RWPE2 (cell line): ENCODE results near the gene PTPRN2.

ENCODE experiments used
- ATAC-seq: fragments of 200-7000 bp; cut with Tn5 transposase; 3 replicates; pipeline ENCODE4 v1.9.1; 2021; ENCODE audit warnings: low read depth
- DNase-seq: peaks from one replicate; pipeline ENCODE4 v3.0.0-alpha.2; 2020; ENCODE audit warnings: low spot score
- H3K27ac ChIP-seq: fragments of 450-650 bp; 2 replicates; pipeline ENCODE4 v1.5.1; 2017; ENCODE audit warnings: mild to moderate bottlenecking; ENCODE audit not compliant: poor library complexity, severe bottlenecking
- H3K27me3 ChIP-seq: fragments of 250-450 bp; sonication (Bioruptor Pico); 2 replicates; pipeline ENCODE4 v1.5.1; 2021; ENCODE audit warnings: mild to moderate bottlenecking, moderate library complexity; ENCODE audit not compliant: insufficient read depth, poor library complexity, severe bottlenecking
- H3K36me3 ChIP-seq: fragments of 250-450 bp; sonication (Bioruptor Pico); 2 replicates; pipeline ENCODE4 v1.5.1; 2020; ENCODE audit warnings: low read depth, mild to moderate bottlenecking, moderate library complexity
- H3K4me1 ChIP-seq: fragments of 250-450 bp; sonication (Bioruptor Pico); 2 replicates; pipeline ENCODE4 v1.5.1; 2021; ENCODE audit warnings: mild to moderate bottlenecking, moderate library complexity; ENCODE audit not compliant: insufficient read depth, poor library complexity, severe bottlenecking
- H3K4me3 ChIP-seq: fragments of 250-450 bp; sonication (Bioruptor Pico); 2 replicates; pipeline ENCODE4 v1.5.1; 2021; ENCODE audit warnings: mild to moderate bottlenecking, moderate library complexity; ENCODE audit not compliant: severe bottlenecking
- H3K9me3 ChIP-seq: fragments of 250-450 bp; sonication (Bioruptor Pico); 2 replicates; pipeline ENCODE4 v1.5.1; 2021; ENCODE audit warnings: mild to moderate bottlenecking, moderate library complexity; ENCODE audit not compliant: severe bottlenecking
- TF ChIP-seq, protein P1 (sequence below): fragments of 450-650 bp; IDR thresholded peaks from one replicate; pipeline ENCODE4 v1.5.1; 2017; ENCODE audit warnings: mild to moderate bottlenecking, moderate library complexity; ENCODE audit not compliant: poor library complexity, severe bottlenecking

Gene PTPRN2

DNA sequence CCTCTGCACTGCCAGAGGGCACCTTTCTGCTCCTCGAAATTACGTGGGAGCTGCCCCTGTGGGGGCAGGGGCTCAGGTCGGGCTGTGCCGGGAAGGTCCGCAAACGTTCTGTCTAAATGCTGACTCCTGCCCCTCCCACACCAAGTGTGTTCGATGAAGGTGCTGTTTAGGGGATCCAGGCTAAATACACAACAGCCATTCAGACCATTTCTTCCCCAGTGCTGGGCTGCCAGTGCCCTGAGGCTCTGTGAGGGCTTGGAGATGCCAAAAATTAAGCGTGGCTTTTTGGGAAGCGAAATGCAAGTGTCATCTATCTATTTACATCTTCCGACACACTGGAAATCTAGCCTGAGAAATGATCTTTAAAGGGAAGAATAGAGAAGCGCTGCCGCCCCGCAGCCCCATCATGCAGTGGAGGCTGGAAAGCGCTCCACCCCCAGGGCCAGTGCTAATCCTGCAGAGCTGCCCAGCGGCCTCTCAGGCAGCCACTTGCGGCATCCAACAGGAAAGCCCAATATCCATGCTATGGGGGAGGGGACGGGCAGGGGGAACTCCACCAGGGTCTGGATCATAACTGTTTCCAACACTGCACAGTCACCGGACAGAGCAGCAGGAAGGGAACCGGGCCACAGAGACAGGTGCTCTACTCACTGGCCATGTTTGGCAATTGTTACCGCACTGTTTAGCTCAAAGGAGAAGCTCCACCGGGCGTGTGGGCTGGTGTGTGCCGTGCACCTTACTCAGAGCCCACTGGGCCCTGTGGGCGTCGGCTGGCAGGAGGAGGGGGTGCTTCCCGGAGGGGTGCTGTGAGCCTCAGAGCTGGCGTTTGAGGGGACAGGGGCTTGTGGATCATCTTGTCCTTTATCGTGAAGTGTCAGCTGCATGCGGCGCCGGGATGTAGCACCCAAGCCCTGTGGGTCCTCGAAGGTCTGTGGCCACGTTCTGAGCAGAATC lies 1045.3 kb downstream of the PTPRN2 start:
- Histone ChIP-seq H3K4me1 (no peaks in the 10 kb centered on the region), H3K4me3 (no peak overlapping the region), H3K27me3 (peaks cover 1% of the 10 kb centered on the region), H3K36me3 (no peaks in the 10 kb centered on the region), H3K27ac (no peak overlapping the region), H3K9me3 (no peaks in the 10 kb centered on the region)
- DNase-seq (peak; percentile 47), ATAC-seq (no peak)
- TF ChIP-seq, protein P1, sequence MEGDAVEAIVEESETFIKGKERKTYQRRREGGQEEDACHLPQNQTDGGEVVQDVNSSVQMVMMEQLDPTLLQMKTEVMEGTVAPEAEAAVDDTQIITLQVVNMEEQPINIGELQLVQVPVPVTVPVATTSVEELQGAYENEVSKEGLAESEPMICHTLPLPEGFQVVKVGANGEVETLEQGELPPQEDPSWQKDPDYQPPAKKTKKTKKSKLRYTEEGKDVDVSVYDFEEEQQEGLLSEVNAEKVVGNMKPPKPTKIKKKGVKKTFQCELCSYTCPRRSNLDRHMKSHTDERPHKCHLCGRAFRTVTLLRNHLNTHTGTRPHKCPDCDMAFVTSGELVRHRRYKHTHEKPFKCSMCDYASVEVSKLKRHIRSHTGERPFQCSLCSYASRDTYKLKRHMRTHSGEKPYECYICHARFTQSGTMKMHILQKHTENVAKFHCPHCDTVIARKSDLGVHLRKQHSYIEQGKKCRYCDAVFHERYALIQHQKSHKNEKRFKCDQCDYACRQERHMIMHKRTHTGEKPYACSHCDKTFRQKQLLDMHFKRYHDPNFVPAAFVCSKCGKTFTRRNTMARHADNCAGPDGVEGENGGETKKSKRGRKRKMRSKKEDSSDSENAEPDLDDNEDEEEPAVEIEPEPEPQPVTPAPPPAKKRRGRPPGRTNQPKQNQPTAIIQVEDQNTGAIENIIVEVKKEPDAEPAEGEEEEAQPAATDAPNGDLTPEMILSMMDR, result no peak

- TF ChIP-seq, protein P1, result no peak
- H3K4me3 ChIP-seq, result no peak overlapping the region
- H3K36me3 ChIP-seq, result no peaks in the 10 kb centered on the region
- ATAC-seq, result no peak
- no peak overlapping the region for H3K27ac ChIP-seq
- H3K9me3 ChIP-seq, result no peaks in the 10 kb centered on the region
- H3K27me3 ChIP-seq, result peaks cover 2% of the 10 kb centered on the region
- no peaks in the 10 kb centered on the region for H3K4me1 ChIP-seq
- peak; percentile 35 for DNase-seq
Measured at GRCh38 chr7:157541295-157542067, 1046.1 kb downstream of the PTPRN2 start.

- ATAC-seq, result no peak
- no peaks in the 10 kb centered on the region for H3K36me3 ChIP-seq
- no peak overlapping the region for H3K27ac ChIP-seq
- H3K4me1 ChIP-seq, result no peaks in the 10 kb centered on the region
- H3K9me3 ChIP-seq, result no peaks in the 10 kb centered on the region
- TF ChIP-seq, protein P1, result no peak
- peak; percentile 42 for DNase-seq
- no peak overlapping the region for H3K4me3 ChIP-seq
- peaks cover 2% of the 10 kb centered on the region for H3K27me3 ChIP-seq
Measured at GRCh38 chr7:157540606-157541294, 1046.9 kb downstream of the PTPRN2 start.

GRCh38 chr7:157540020-157540419 lies 1047.6 kb downstream of the PTPRN2 start:
- peak; percentile 37 for DNase-seq
- Histone ChIP-seq H3K36me3 (no peaks in the 10 kb centered on the region), H3K4me3 (no peak overlapping the region), H3K27me3 (peaks cover 2% of the 10 kb centered on the region), H3K4me1 (no peaks in the 10 kb centered on the region), H3K27ac (no peak overlapping the region), H3K9me3 (no peaks in the 10 kb centered on the region)
- no peak for ATAC-seq
- TF ChIP-seq, protein P1, result no peak
